ENCODE results near the gene CDK19. TPM values are rescaled to one million over a fixed set of nuclear protein-coding genes. Genes with fewer than 3 reads are reported as not detected.
"Not testable (repeated sequence)": the region's sequence is repeated elsewhere in the genome, so short reads cannot be mapped to it uniquely, and the experiment has no call there.

Gene CDK19
- total and polyA plus RNA-seq, 9 donors = 10.6 to 20.3 (median 15.2) TPM

- peaks cover 6% of the 10 kb centered on the region for H3K36me3 ChIP-seq (ENCODE audit: control insufficient read depth, insufficient read depth, low read length)
- no peak for DNase-seq
- H3K4me1 ChIP-seq (ENCODE audit: control insufficient read depth, insufficient read depth, low read length) = no peaks in the 10 kb centered on the region
- no peaks in the 10 kb centered on the region for H3K27me3 ChIP-seq (ENCODE audit: control insufficient read depth, insufficient read depth, low read length)
- no peak overlapping the region for H3K27ac ChIP-seq (ENCODE audit: low read length)
- peaks cover 14% of the 10 kb centered on the region for H3K9me3 ChIP-seq (replicated peaks; ENCODE audit: control insufficient read depth, low read depth, low read length)
- no CpG with 5 or more reads among the region's 3 CpGs for WGBS (ENCODE audit: insufficient coverage)
- no peak overlapping the region for H3K4me3 ChIP-seq (ENCODE audit: low read length)
Observed at GRCh38 chr6:110741517-110741916, 73.8 kb downstream of the CDK19 start.

DNA sequence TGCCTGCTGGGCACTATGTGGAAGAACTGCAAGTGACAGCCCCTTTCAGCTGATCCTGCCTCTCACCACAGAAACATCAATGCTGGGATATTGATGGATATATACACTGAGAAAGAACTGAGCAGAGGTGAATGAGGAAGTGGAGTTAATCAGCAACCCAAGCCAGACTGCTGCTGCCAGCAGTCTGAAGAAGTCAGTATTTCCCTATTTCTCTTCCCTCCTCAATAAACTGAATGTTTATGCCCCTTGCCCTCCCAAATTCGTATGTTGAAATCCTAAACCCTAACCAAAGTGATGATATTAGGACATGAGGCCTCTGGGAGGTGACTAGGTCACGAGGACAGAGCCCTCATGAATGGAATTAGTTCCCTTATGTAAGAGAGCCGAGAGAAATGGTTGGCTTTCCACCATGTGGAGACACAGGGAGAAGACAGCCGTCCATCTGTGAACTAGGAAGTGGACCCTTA is 76.3 kb downstream of the CDK19 start:
- Histone ChIP-seq H3K36me3 (ENCODE audit: control insufficient read depth, insufficient read depth, low read length) (peaks cover 4% of the 10 kb centered on the region), H3K4me3 (ENCODE audit: low read length) (no peak overlapping the region), H3K4me1 (ENCODE audit: control insufficient read depth, insufficient read depth, low read length) (no peaks in the 10 kb centered on the region), H3K27ac (ENCODE audit: low read length) (no peak overlapping the region), H3K27me3 (ENCODE audit: control insufficient read depth, insufficient read depth, low read length) (no peaks in the 10 kb centered on the region), H3K9me3 (replicated peaks; ENCODE audit: control insufficient read depth, low read depth, low read length) (peaks cover 14% of the 10 kb centered on the region)
- DNase-seq = peak; percentile 64
- WGBS (ENCODE audit: insufficient coverage) = 88% methylated on average over 2 of the region's 4 CpGs

DNA sequence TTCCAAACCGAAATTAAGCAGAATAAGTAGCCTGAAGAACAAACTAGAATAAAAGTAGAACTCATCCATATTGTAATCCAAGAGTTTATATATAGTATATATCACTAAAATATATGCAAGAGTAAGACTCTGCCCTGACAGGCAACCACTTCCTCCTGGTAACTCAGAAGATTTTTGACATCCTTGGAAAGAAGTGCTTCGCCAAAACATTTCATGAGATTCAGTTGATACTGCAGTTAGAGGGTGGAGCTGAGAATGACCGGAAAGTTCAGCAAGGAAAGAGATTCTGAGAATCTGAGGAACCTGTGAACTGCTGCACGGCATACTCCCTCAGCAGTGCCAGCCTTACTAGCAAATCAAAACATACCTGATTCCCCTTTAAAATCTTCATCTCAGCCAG is 79.6 kb downstream of the CDK19 start:
- WGBS (ENCODE audit: insufficient coverage) = 80% methylated on average over 1 of the region's 4 CpGs
- no peaks in the 10 kb centered on the region for H3K36me3 ChIP-seq (ENCODE audit: control insufficient read depth, insufficient read depth, low read length)
- no peak overlapping the region for H3K27ac ChIP-seq (ENCODE audit: low read length)
- H3K4me1 ChIP-seq (ENCODE audit: control insufficient read depth, insufficient read depth, low read length) = no peaks in the 10 kb centered on the region
- H3K27me3 ChIP-seq (ENCODE audit: control insufficient read depth, insufficient read depth, low read length) = no peaks in the 10 kb centered on the region
- H3K4me3 ChIP-seq (ENCODE audit: low read length) = no peak overlapping the region
- DNase-seq = no peak
- no peaks in the 10 kb centered on the region for H3K9me3 ChIP-seq (replicated peaks; ENCODE audit: control insufficient read depth, low read depth, low read length)

DNA sequence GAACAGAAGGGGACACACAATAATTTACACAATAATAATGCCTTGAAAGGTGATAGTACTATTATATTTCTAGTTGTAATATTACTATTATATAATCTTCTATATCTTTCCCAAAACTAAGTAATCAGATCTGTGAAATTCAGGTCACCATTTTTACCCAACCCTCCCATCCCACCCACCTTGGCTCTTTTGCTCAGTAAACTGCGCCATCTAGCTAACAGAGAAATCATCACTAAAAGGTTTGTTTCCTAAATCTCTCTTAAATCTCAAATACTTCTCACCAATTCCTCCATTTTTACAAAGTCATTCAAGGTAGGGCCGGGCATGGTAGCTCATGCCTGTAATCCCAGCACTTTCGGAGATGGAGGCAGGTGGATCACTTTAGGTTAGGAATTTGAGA is 83.4 kb downstream of the CDK19 start:
- no peaks in the 10 kb centered on the region for H3K9me3 ChIP-seq (replicated peaks; ENCODE audit: control insufficient read depth, low read depth, low read length)
- no peaks in the 10 kb centered on the region for H3K36me3 ChIP-seq (ENCODE audit: control insufficient read depth, insufficient read depth, low read length)

GRCh38 chr6:110731196-110731595 is 84.1 kb downstream of the CDK19 start:
- Histone ChIP-seq H3K27me3 (ENCODE audit: control insufficient read depth, insufficient read depth, low read length) (no peaks in the 10 kb centered on the region), H3K27ac (ENCODE audit: low read length) (no peak overlapping the region), H3K36me3 (ENCODE audit: control insufficient read depth, insufficient read depth, low read length) (no peaks in the 10 kb centered on the region), H3K9me3 (replicated peaks; ENCODE audit: control insufficient read depth, low read depth, low read length) (no peaks in the 10 kb centered on the region), H3K4me3 (ENCODE audit: low read length) (no peak overlapping the region), H3K4me1 (ENCODE audit: control insufficient read depth, insufficient read depth, low read length) (no peaks in the 10 kb centered on the region)
- no CpG with 5 or more reads among the region's 4 CpGs for WGBS (ENCODE audit: insufficient coverage)
- no peak for DNase-seq

More for the DNA sequence above, 83.4 kb downstream of the CDK19 start:
- H3K27me3 ChIP-seq (ENCODE audit: control insufficient read depth, insufficient read depth, low read length) = no peaks in the 10 kb centered on the region
- DNase-seq = no peak
- H3K4me3 ChIP-seq (ENCODE audit: low read length) = no peak overlapping the region
- 100% methylated on average over 1 of the region's 3 CpGs for WGBS (ENCODE audit: insufficient coverage)
- no peaks in the 10 kb centered on the region for H3K4me1 ChIP-seq (ENCODE audit: control insufficient read depth, insufficient read depth, low read length)
- no peak overlapping the region for H3K27ac ChIP-seq (ENCODE audit: low read length)

DNA sequence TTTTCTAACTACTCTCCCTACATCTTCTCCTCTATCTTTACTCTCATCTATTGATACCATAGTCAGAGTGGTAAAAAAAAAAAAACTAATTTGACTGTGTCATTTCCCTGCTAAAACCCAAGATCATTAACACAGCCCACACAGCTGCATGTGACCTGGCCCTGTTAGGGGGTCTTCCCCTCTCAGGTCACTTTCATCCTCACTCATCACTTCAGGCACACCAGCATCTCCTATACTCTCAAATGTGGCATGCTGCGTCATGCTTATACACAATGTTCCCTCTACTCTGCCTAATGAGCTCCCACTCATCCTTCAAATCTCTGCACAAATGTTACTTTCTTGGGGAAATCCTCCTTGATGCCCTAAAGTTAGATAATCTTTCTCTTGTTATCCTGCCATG is 86.8 kb downstream of the CDK19 start:
- no peaks in the 10 kb centered on the region for H3K9me3 ChIP-seq (replicated peaks; ENCODE audit: control insufficient read depth, low read depth, low read length)
- no peaks in the 10 kb centered on the region for H3K27me3 ChIP-seq (ENCODE audit: control insufficient read depth, insufficient read depth, low read length)
- H3K36me3 ChIP-seq (ENCODE audit: control insufficient read depth, insufficient read depth, low read length) = no peaks in the 10 kb centered on the region
- WGBS (ENCODE audit: insufficient coverage) = 100% methylated on average over 1 of the region's 1 CpG
- no peak for DNase-seq
- H3K4me1 ChIP-seq (ENCODE audit: control insufficient read depth, insufficient read depth, low read length) = no peaks in the 10 kb centered on the region
- H3K27ac ChIP-seq (ENCODE audit: low read length) = no peak overlapping the region
- H3K4me3 ChIP-seq (ENCODE audit: low read length) = no peak overlapping the region

DNA sequence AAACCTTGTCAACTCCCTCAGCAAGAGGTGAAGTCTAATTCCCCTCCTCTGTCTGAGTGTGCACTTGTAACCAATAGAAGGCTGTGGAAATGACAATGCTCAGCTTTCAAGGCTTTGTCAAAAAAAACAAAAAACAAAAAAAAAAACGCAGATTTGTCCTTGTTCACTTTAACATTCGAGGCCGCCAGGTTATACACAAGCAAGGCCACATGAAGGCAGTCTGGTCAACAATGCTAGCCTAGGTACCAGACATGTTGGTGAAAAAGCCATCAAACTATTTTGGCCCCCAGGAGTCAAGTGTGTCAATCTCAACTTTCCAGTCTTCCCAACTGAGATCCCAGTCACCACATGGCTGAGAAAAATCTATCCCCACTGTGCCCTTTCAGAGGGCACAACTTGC is 92.3 kb downstream of the CDK19 start:
- 100% methylated on average over 2 of the region's 3 CpGs for WGBS (ENCODE audit: insufficient coverage)
- Histone ChIP-seq H3K4me3 (ENCODE audit: low read length) (no peak overlapping the region), H3K36me3 (ENCODE audit: control insufficient read depth, insufficient read depth, low read length) (no peaks in the 10 kb centered on the region), H3K4me1 (ENCODE audit: control insufficient read depth, insufficient read depth, low read length) (no peaks in the 10 kb centered on the region), H3K27ac (ENCODE audit: low read length) (no peak overlapping the region), H3K9me3 (replicated peaks; ENCODE audit: control insufficient read depth, low read depth, low read length) (no peaks in the 10 kb centered on the region), H3K27me3 (ENCODE audit: control insufficient read depth, insufficient read depth, low read length) (no peaks in the 10 kb centered on the region)
- DNase-seq = no peak

DNA sequence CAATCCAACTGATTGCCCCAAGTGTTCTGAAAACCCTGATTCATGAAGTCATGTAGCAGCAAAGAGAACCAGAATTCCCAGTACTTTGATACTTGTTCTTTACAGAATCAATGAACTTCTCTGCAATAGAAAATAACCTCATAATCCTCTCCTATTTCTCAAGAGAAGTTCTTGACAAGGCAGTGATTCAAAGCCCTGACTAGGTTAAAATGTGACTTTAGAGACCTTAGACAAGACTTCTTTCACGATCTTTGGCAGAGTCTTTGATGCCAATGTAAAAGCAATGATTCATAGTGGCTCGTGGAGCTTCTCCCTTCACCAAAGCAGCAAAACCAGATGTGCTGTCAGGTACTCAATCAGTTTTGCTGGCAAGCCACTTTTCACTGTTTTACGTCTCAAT is 95.2 kb downstream of the CDK19 start:
- no peaks in the 10 kb centered on the region for H3K4me1 ChIP-seq (ENCODE audit: control insufficient read depth, insufficient read depth, low read length)
- no peak overlapping the region for H3K27ac ChIP-seq (ENCODE audit: low read length)
- H3K9me3 ChIP-seq (replicated peaks; ENCODE audit: control insufficient read depth, low read depth, low read length) = no peaks in the 10 kb centered on the region
- DNase-seq = no peak
- WGBS (ENCODE audit: insufficient coverage) = 63% methylated on average over 3 of the region's 3 CpGs
- no peaks in the 10 kb centered on the region for H3K36me3 ChIP-seq (ENCODE audit: control insufficient read depth, insufficient read depth, low read length)
- no peaks in the 10 kb centered on the region for H3K27me3 ChIP-seq (ENCODE audit: control insufficient read depth, insufficient read depth, low read length)
- no peak overlapping the region for H3K4me3 ChIP-seq (ENCODE audit: low read length)

- not testable (repeated sequence) for H3K4me1 ChIP-seq (ENCODE audit: control insufficient read depth, insufficient read depth, low read length); H3K36me3 ChIP-seq (ENCODE audit: control insufficient read depth, insufficient read depth, low read length); DNase-seq; H3K27me3 ChIP-seq (ENCODE audit: control insufficient read depth, insufficient read depth, low read length); H3K4me3 ChIP-seq (ENCODE audit: low read length); H3K9me3 ChIP-seq (replicated peaks; ENCODE audit: control insufficient read depth, low read depth, low read length); H3K27ac ChIP-seq (ENCODE audit: low read length)
- no CpG with 5 or more reads among the region's 7 CpGs for WGBS (ENCODE audit: insufficient coverage)
Observed at GRCh38 chr6:110719601-110720000, 95.7 kb downstream of the CDK19 start.

DNA sequence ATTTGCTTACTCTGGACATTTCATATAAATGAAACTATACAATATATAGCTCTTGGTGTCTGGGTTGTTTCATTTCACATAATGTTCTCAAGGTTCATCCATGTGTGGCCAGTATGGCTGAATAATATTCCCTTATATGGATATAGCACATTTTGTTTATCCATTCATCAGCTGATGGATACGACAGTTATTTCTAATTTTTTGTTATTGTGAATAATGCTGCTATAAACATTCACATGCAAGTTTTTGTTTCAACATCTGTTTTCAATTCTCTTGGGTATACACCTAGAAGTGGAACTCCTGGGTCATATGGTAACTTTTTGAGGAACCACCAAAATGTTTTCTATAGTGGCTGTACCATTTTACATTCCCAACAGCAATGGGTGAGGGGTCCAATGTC is 101.1 kb downstream of the CDK19 start:
- no CpG with 5 or more reads among the region's 1 CpG for WGBS (ENCODE audit: insufficient coverage)
- no peaks in the 10 kb centered on the region for H3K9me3 ChIP-seq (replicated peaks; ENCODE audit: control insufficient read depth, low read depth, low read length)
- no peak for DNase-seq
- H3K4me1 ChIP-seq (ENCODE audit: control insufficient read depth, insufficient read depth, low read length) = no peaks in the 10 kb centered on the region
- H3K27me3 ChIP-seq (ENCODE audit: control insufficient read depth, insufficient read depth, low read length) = no peaks in the 10 kb centered on the region
- H3K36me3 ChIP-seq (ENCODE audit: control insufficient read depth, insufficient read depth, low read length) = no peaks in the 10 kb centered on the region
- H3K4me3 ChIP-seq (ENCODE audit: low read length) = no peak overlapping the region
- no peak overlapping the region for H3K27ac ChIP-seq (ENCODE audit: low read length)

DNA sequence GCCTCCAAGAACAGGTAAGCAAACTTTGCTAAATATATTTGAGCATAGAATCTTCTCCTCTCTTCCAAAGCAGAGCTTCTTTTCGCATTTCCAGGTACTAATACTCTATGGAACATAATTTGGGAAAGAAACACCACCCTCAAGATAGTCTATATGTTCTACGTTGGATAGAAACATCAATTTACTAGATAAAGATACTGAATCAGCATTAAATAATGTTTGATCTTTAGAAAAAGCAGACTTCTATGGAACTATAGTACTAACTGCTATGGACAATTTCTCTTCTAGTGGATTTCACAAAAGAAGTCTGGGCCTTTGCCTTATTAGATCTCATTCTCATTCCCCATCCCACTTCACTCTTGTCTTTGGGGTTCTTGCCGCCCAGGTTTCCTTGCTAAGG is 103.0 kb downstream of the CDK19 start:
- H3K9me3 ChIP-seq (replicated peaks; ENCODE audit: control insufficient read depth, low read depth, low read length) = no peaks in the 10 kb centered on the region
- H3K27ac ChIP-seq (ENCODE audit: low read length) = no peak overlapping the region
- no peaks in the 10 kb centered on the region for H3K4me1 ChIP-seq (ENCODE audit: control insufficient read depth, insufficient read depth, low read length)
- H3K4me3 ChIP-seq (ENCODE audit: low read length) = no peak overlapping the region
- H3K36me3 ChIP-seq (ENCODE audit: control insufficient read depth, insufficient read depth, low read length) = no peaks in the 10 kb centered on the region
- no peak for DNase-seq
- H3K27me3 ChIP-seq (ENCODE audit: control insufficient read depth, insufficient read depth, low read length) = no peaks in the 10 kb centered on the region
- WGBS (ENCODE audit: insufficient coverage) = no CpG with 5 or more reads among the region's 3 CpGs
